KMS-11 (cell line): ENCODE results near the gene TBL1X.

Experiments used
- H2AFZ ChIP-seq: fragments of 200-600 bp; sonication (generic); 2 replicates; pipeline ENCODE4 v1.6.1; 2016; ENCODE audit warnings: antibody characterized with exemption, mixed run types, low read depth
- H3K27ac ChIP-seq: fragments of 200-600 bp; sonication (generic); 2 replicates; pipeline ENCODE4 v1.6.1; 2016; ENCODE audit warnings: mild to moderate bottlenecking, mixed run types
- H3K27me3 ChIP-seq: fragments of 200-600 bp; sonication (generic); 2 replicates; pipeline ENCODE4 v1.6.1; 2017; ENCODE audit warnings: mild to moderate bottlenecking, low read depth, mixed run types, moderate library complexity; ENCODE audit not compliant: insufficient read depth
- H3K36me3 ChIP-seq: fragments of 200-600 bp; sonication (generic); 2 replicates; pipeline ENCODE4 v1.6.1; 2017; ENCODE audit warnings: mild to moderate bottlenecking, mixed run types; ENCODE audit not compliant: insufficient read depth
- H3K4me1 ChIP-seq: fragments of 200-600 bp; sonication (generic); 2 replicates; pipeline ENCODE4 v1.6.1; 2016; ENCODE audit warnings: mild to moderate bottlenecking, low read depth, mixed run types; ENCODE audit not compliant: poor library complexity, severe bottlenecking
- H3K4me2 ChIP-seq: fragments of 200-600 bp; sonication (generic); 2 replicates; pipeline ENCODE4 v1.7.0; 2016; ENCODE audit warnings: mild to moderate bottlenecking, mixed run types
- H3K4me3 ChIP-seq: fragments of 200-600 bp; sonication (generic); IDR thresholded peaks from 2 replicates; pipeline ENCODE4 v1.6.1; 2017; ENCODE audit warnings: low read depth, low read length, mixed read lengths; ENCODE audit not compliant: insufficient read depth
- H3K79me2 ChIP-seq: fragments of 200-600 bp; sonication (generic); 2 replicates; pipeline ENCODE4 v1.6.1; 2016; ENCODE audit warnings: low read depth, mixed run types; ENCODE audit not compliant: insufficient read depth
- H3K9ac ChIP-seq: fragments of 200-600 bp; sonication (generic); 2 replicates; pipeline ENCODE4 v1.6.1; 2016; ENCODE audit warnings: mild to moderate bottlenecking, mixed run types
- H4K20me1 ChIP-seq: fragments of 200-600 bp; sonication (generic); 2 replicates; pipeline ENCODE4 v1.6.1; 2016; ENCODE audit warnings: mild to moderate bottlenecking, mixed run types; ENCODE audit not compliant: insufficient read depth
- TF ChIP-seq, protein P1 (sequence below): fragments of 200-600 bp; sonication (generic); conservative IDR thresholded peaks from 2 replicates; pipeline ENCODE4 v1.6.1; 2017; ENCODE audit warnings: low read depth, mild to moderate bottlenecking, antibody characterized with exemption, low read length, moderate library complexity, mixed read lengths

TBL1X gene

DNA sequence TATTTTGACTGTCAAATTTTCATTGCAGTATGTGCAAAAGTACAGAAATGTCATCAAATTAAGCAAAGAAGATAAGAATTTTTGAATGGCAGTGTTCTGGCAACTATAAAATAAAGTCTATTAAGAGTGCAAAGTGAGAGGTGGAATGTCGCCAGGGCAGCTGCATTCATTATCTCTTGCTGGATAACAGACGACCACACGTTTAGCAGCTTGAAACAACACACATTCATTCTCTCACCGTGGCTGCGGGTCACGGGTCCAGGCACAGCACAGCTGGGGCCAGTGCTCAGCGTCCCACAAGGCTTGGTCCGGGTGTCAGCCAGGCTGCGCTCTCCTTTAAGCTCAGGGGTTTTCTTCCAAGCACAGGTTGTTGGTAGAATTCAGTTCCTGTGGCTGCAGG lies 186.9 kb downstream of the TBL1X start:
- H3K9ac ChIP-seq: no peak overlapping the region
- no peaks in the 10 kb centered on the region for H4K20me1 ChIP-seq

DNA sequence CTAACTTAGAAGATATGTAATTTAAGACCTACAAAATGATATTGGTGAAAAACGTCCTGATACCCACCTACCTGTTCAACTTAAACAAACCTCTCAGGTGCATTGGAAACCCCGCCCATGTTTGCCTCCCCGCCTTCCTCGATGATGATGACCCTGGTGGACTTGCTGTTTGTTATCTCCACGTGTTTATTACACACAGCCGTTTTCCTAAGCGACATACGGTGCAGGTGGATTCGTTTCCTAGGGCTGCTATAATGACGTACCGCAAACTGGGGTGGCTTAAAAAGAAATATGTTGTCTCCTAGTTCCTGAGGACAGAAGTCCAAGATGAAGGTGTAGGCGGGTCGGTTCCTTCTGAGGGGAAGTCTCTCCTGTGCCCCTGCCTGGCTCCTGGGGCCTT lies 190.1 kb downstream of the TBL1X start:
- Histone ChIP-seq H4K20me1 (no peaks in the 10 kb centered on the region), H3K36me3 (no peaks in the 10 kb centered on the region), H3K79me2 (no peaks in the 10 kb centered on the region), H3K27ac (no peak overlapping the region), H3K9ac (no peak overlapping the region), H3K4me2 (no peak overlapping the region), H3K4me3 (no peak overlapping the region), H3K27me3 (no peaks in the 10 kb centered on the region), H3K4me1 (no peaks in the 10 kb centered on the region), H2AFZ (no peak overlapping the region)
- TF ChIP-seq, protein P1, sequence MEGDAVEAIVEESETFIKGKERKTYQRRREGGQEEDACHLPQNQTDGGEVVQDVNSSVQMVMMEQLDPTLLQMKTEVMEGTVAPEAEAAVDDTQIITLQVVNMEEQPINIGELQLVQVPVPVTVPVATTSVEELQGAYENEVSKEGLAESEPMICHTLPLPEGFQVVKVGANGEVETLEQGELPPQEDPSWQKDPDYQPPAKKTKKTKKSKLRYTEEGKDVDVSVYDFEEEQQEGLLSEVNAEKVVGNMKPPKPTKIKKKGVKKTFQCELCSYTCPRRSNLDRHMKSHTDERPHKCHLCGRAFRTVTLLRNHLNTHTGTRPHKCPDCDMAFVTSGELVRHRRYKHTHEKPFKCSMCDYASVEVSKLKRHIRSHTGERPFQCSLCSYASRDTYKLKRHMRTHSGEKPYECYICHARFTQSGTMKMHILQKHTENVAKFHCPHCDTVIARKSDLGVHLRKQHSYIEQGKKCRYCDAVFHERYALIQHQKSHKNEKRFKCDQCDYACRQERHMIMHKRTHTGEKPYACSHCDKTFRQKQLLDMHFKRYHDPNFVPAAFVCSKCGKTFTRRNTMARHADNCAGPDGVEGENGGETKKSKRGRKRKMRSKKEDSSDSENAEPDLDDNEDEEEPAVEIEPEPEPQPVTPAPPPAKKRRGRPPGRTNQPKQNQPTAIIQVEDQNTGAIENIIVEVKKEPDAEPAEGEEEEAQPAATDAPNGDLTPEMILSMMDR: no peak

More for the DNA sequence above, 186.9 kb downstream of the TBL1X start:
- Histone ChIP-seq H3K27me3 (no peaks in the 10 kb centered on the region), H3K36me3 (no peaks in the 10 kb centered on the region), H3K27ac (no peak overlapping the region), H3K4me2 (no peak overlapping the region), H3K4me3 (no peak overlapping the region), H2AFZ (no peak overlapping the region), H3K4me1 (no peaks in the 10 kb centered on the region), H3K79me2 (no peaks in the 10 kb centered on the region)
- TF ChIP-seq, protein P1: no peak

DNA sequence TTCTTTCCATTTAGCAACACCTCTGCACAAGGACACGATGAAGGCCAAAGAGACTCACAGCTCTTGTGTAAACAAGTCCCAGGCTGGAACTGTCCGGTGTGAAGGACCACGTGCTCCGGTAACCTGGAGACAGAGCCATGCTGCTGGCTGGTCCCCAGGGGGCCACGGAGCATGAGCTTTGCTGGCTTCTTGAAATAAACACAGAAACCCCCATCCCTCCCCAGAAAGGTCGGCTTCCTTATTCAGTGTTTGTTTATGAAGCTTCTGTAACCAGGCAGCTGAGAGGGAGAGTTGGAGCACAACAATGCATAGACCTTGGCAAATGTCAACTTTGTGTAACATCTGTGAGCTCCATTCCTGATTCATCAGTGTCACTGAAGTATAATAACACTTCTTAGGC lies 191.4 kb downstream of the TBL1X start:
- H3K27me3 ChIP-seq: no peaks in the 10 kb centered on the region
- H2AFZ ChIP-seq: no peak overlapping the region
- H3K9ac ChIP-seq: no peak overlapping the region
- H3K27ac ChIP-seq: no peak overlapping the region
- no peak overlapping the region for H3K4me2 ChIP-seq
- no peaks in the 10 kb centered on the region for H3K4me1 ChIP-seq
- no peaks in the 10 kb centered on the region for H4K20me1 ChIP-seq
- H3K79me2 ChIP-seq: no peaks in the 10 kb centered on the region
- no peak overlapping the region for H3K4me3 ChIP-seq
- H3K36me3 ChIP-seq: no peaks in the 10 kb centered on the region
- TF ChIP-seq, protein P1: no peak

DNA sequence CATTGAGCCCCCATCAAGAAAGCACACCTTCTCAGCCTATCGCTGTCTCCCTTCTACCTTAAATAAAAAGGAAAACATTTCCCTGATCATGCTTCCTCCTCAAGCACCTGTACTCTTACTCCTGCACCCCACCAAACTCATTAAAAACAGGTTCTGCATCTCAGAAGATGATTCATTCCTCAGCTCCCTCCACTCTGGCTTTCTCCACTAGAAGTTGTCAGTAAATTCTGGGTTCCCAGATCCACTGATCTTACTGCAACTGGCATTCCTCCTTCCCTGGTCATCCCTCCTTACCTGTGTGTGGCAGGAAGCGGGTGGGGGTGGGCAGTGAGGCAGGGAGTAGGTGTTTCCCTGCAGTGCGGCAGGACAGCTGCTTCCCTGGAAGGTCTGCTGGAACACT lies 192.0 kb downstream of the TBL1X start:
- no peak overlapping the region for H3K4me2 ChIP-seq
- TF ChIP-seq, protein P1: no peak
- no peak overlapping the region for H3K27ac ChIP-seq
- H4K20me1 ChIP-seq: no peaks in the 10 kb centered on the region
- H3K4me1 ChIP-seq: no peaks in the 10 kb centered on the region
- H3K27me3 ChIP-seq: no peaks in the 10 kb centered on the region
- H3K36me3 ChIP-seq: no peaks in the 10 kb centered on the region
- no peak overlapping the region for H3K9ac ChIP-seq
- H2AFZ ChIP-seq: no peak overlapping the region
- no peak overlapping the region for H3K4me3 ChIP-seq
- H3K79me2 ChIP-seq: no peaks in the 10 kb centered on the region
